Measurements from ENCODE around the gene STARD3NL. TPM values are rescaled to one million over a fixed set of nuclear protein-coding genes. Genes with fewer than 3 reads are reported as not detected.

Gene STARD3NL
- total and polyA plus RNA-seq, 2 experiments from 2014 or later = 64.0 to 68.1 TPM

GRCh38 chr7:38154278-38154677, 23.8 kb upstream of the STARD3NL start:
- WGBS, 2 experiments (ENCODE audit: low coverage in 1 of 2, low lambda C conversion rate in 2 of 2, missing lambda C conversion rate in 2 of 2) = 14 to 27% methylated on average over 2 of the region's 2 CpGs
- in situ Hi-C loops (cut with MboI) = no loop called here
- Histone ChIP-seq H3K9me2 (ENCODE audit: insufficient read depth) (no peaks in the 10 kb centered on the region), H3K36me3 (ENCODE audit: low read depth) (no peaks in the 10 kb centered on the region), H4K20me1 (ENCODE audit: insufficient read depth) (no peaks in the 10 kb centered on the region), H3K79me2 (ENCODE audit: insufficient read depth) (no peaks in the 10 kb centered on the region), H2AFZ (no peak overlapping the region), H3K4me3 (no peak overlapping the region), H3K9ac (no peak overlapping the region), H3F3A (ENCODE audit: insufficient read depth) (no peaks in the 10 kb centered on the region), H3K4me2 (ENCODE audit: unreplicated experiment) (no peak overlapping the region), H3K27ac (no peak overlapping the region), H3K27me3 (replicated peaks; ENCODE audit: insufficient read depth) (0 out of 2 replicates have a peak, but pooled peaks cover 3% of the 10 kb centered on the region), H3K4me1 (ENCODE audit: insufficient read depth) (no peaks in the 10 kb centered on the region), H3K9me3 (ENCODE audit: low read depth) (no peaks in the 10 kb centered on the region)
- no peak for DNase-seq
- TF ChIP-seq EZH2phosphoT487 (IDR thresholded peaks at IDR 0.05; ENCODE audit: insufficient read depth, low read depth) = no peak
- TF ChIP-seq EZH2 (IDR thresholded peaks at IDR 0.05; ENCODE audit: insufficient read depth, poor library complexity, severe bottlenecking) = no peak

- H3K9me2 ChIP-seq (ENCODE audit: insufficient read depth) = no peaks in the 10 kb centered on the region
- H3F3A ChIP-seq (ENCODE audit: insufficient read depth) = no peaks in the 10 kb centered on the region
- H3K36me3 ChIP-seq (ENCODE audit: low read depth) = no peaks in the 10 kb centered on the region
- 6% methylated on average over 5 of the region's 5 CpGs for WGBS, 2 experiments (ENCODE audit: low coverage in 1 of 2, low lambda C conversion rate in 2 of 2, missing lambda C conversion rate in 2 of 2)
- H3K9me3 ChIP-seq (ENCODE audit: low read depth) = no peaks in the 10 kb centered on the region
- no peaks in the 10 kb centered on the region for H3K79me2 ChIP-seq (ENCODE audit: insufficient read depth)
- TF ChIP-seq EZH2phosphoT487 (IDR thresholded peaks at IDR 0.05; ENCODE audit: insufficient read depth, low read depth) = no peak
- TF ChIP-seq EZH2 (IDR thresholded peaks at IDR 0.05; ENCODE audit: insufficient read depth, poor library complexity, severe bottlenecking) = no peak
- H3K4me3 ChIP-seq = no peak overlapping the region
- in situ Hi-C loops (cut with MboI) = no loop called here
- no peak overlapping the region for H3K9ac ChIP-seq
- no peak overlapping the region for H3K4me2 ChIP-seq (ENCODE audit: unreplicated experiment)
- no peaks in the 10 kb centered on the region for H4K20me1 ChIP-seq (ENCODE audit: insufficient read depth)
- 0 out of 2 replicates have a peak, but pooled peaks cover 3% of the 10 kb centered on the region for H3K27me3 ChIP-seq (replicated peaks; ENCODE audit: insufficient read depth)
- no peaks in the 10 kb centered on the region for H3K4me1 ChIP-seq (ENCODE audit: insufficient read depth)
- no peak for DNase-seq
- no peak overlapping the region for H3K27ac ChIP-seq
- H2AFZ ChIP-seq = no peak overlapping the region
These were observed 18.0 kb upstream of the STARD3NL start for GRCh38 chr7:38160003-38160571.

- Histone ChIP-seq H3K27me3 (replicated peaks; ENCODE audit: insufficient read depth) (no peaks in the 10 kb centered on the region), H3K4me3 (no peak overlapping the region), H3K9me2 (ENCODE audit: insufficient read depth) (no peaks in the 10 kb centered on the region), H4K20me1 (ENCODE audit: insufficient read depth) (no peaks in the 10 kb centered on the region), H3K4me1 (ENCODE audit: insufficient read depth) (no peaks in the 10 kb centered on the region), H2AFZ (no peak overlapping the region), H3K27ac (no peak overlapping the region), H3K36me3 (ENCODE audit: low read depth) (no peaks in the 10 kb centered on the region), H3K9ac (no peak overlapping the region), H3F3A (ENCODE audit: insufficient read depth) (no peaks in the 10 kb centered on the region), H3K79me2 (ENCODE audit: insufficient read depth) (no peaks in the 10 kb centered on the region), H3K9me3 (ENCODE audit: low read depth) (no peaks in the 10 kb centered on the region), H3K4me2 (ENCODE audit: unreplicated experiment) (no peak overlapping the region)
- 0% methylated on average over 1 of the region's 1 CpG for WGBS, 2 experiments (ENCODE audit: low coverage in 1 of 2, low lambda C conversion rate in 2 of 2, missing lambda C conversion rate in 2 of 2)
- DNase-seq = no peak
- in situ Hi-C loops (cut with MboI) = no loop called here
- TF ChIP-seq EZH2phosphoT487 (IDR thresholded peaks at IDR 0.05; ENCODE audit: insufficient read depth, low read depth) = no peak
- no peak for TF ChIP-seq EZH2 (IDR thresholded peaks at IDR 0.05; ENCODE audit: insufficient read depth, poor library complexity, severe bottlenecking)
These were observed 16.0 kb upstream of the STARD3NL start for GRCh38 chr7:38162036-38162435.

DNA sequence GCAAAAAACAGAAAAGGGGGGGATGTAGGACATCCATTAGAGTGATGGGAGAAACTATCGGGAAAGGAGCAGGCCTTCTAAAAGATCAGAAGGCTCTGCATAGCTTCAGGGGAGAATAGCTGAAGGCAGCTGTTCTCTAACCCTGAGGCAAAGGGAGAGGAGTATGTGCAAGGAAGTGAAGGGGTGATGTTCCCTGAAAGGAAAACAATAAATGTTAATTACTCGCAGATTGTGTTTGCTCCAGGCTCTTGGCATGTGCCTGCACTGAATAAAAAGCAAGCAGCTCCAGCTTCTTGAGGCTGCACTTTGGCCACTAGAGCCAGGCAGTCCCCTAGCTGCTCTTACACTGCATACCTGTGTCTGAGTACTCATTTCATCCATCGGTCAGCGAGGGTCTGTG, 14.4 kb upstream of the STARD3NL start:
- H4K20me1 ChIP-seq (ENCODE audit: insufficient read depth) = no peaks in the 10 kb centered on the region
- H3K36me3 ChIP-seq (ENCODE audit: low read depth) = no peaks in the 10 kb centered on the region
- H3K9me2 ChIP-seq (ENCODE audit: insufficient read depth) = no peaks in the 10 kb centered on the region
- H3K4me2 ChIP-seq (ENCODE audit: unreplicated experiment) = no peak overlapping the region
- 14 to 17% methylated on average over 4 of the region's 4 CpGs for WGBS, 2 experiments (ENCODE audit: low coverage in 1 of 2, low lambda C conversion rate in 2 of 2, missing lambda C conversion rate in 2 of 2)
- H3K9ac ChIP-seq = no peak overlapping the region
- H3F3A ChIP-seq (ENCODE audit: insufficient read depth) = no peaks in the 10 kb centered on the region
- H3K9me3 ChIP-seq (ENCODE audit: low read depth) = no peaks in the 10 kb centered on the region
- H3K27me3 ChIP-seq (replicated peaks; ENCODE audit: insufficient read depth) = no peaks in the 10 kb centered on the region
- H3K79me2 ChIP-seq (ENCODE audit: insufficient read depth) = no peaks in the 10 kb centered on the region
- DNase-seq = no peak
- H3K4me3 ChIP-seq = no peak overlapping the region
- H3K4me1 ChIP-seq (ENCODE audit: insufficient read depth) = no peaks in the 10 kb centered on the region
- H3K27ac ChIP-seq = no peak overlapping the region
- no peak for TF ChIP-seq EZH2phosphoT487 (IDR thresholded peaks at IDR 0.05; ENCODE audit: insufficient read depth, low read depth)
- no peak for TF ChIP-seq EZH2 (IDR thresholded peaks at IDR 0.05; ENCODE audit: insufficient read depth, poor library complexity, severe bottlenecking)
- in situ Hi-C loops (cut with MboI) = no loop called here
- H2AFZ ChIP-seq = no peak overlapping the region

All from GM23248 (cell line).